ENCODE data around the gene ANKRD6.

GRCh38 chr6:89602166-89602565 lies 169.2 kb downstream of the ANKRD6 start:
- TF ChIP-seq CTCF (IDR thresholded peaks at IDR 0.05; ENCODE audit: poor library complexity) = no peak
- no peak for TF ChIP-seq EZH2 (IDR thresholded peaks at IDR 0.05; ENCODE audit: borderline replicate concordance)
